Measurements from ENCODE around the gene FZD1.

FZD1 gene

GRCh38 chr7:91313113-91313512 lies 48.9 kb downstream of the FZD1 start:
- in situ Hi-C loops (cut with HindIII; ENCODE audit: low pct_unique_long_range_greater_than_20kb, low sequenced_read_pairs): no loop called here
- no peak for DNase-seq (ENCODE audit: low read depth in 1 of 2, low spot score in 1 of 2)
- no peak for TF ChIP-seq JUND (IDR thresholded peaks at IDR 0.05; ENCODE audit: low read depth)

DNA sequence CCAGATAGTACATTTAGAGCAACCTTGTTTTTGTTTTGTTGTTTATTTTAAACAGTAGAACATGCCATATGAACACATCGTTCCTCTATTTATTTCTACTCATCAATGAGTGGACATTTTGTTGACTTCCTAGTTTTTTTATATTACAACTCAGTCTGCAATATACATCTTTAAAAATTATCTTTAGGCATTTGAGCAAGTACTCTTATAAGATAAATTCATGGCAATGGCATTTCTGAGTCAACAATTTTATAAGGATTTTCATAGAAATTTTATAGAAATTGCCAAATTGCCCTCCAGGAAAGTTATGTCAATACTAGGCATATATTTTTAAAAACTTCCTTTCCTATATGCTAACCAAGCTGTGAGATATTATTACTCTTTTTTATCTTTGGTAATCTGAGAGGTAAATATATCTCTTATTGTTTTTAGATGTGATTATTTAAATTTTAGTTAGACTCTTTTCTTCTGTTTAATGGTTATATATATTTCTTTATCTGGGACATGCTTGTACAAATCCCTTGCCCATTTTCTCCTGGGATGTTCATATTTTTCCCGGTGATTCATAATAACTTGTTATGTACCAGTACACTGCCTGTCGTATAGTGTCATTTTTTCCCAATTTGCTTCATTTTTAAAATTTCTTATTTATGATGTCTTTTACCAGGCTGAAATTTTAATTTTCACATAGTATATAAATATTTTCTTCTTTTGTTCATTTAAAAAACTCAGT lies 50.5 kb downstream of the FZD1 start:
- TF ChIP-seq JUND (IDR thresholded peaks at IDR 0.05; ENCODE audit: low read depth): no peak
- in situ Hi-C loops (cut with HindIII; ENCODE audit: low pct_unique_long_range_greater_than_20kb, low sequenced_read_pairs): no loop called here
- DNase-seq (ENCODE audit: low read depth in 1 of 2, low spot score in 1 of 2): no peak

DNA sequence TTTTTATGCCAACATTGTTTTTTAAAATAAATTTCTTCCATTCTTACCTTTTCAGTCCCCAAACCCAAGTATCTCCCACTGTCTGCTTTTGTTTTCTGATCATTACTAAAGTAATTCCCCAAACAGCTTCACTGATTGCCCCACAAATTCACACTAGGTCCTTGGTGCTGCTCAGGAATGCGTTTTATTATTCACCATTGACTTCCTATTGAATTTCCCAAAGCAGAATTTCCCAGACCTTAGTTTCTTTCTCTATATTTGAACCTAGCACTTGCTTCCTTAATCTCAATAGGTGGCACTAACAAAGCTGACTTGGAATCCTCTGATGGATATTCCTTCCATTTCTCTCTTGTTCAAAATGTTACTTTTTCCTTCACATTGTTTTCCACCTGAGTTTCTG lies 52.2 kb downstream of the FZD1 start:
- TF ChIP-seq JUND (IDR thresholded peaks at IDR 0.05; ENCODE audit: low read depth): no peak
- in situ Hi-C loops (cut with HindIII; ENCODE audit: low pct_unique_long_range_greater_than_20kb, low sequenced_read_pairs): no loop called here
- no peak for DNase-seq (ENCODE audit: low read depth in 1 of 2, low spot score in 1 of 2)

DNA sequence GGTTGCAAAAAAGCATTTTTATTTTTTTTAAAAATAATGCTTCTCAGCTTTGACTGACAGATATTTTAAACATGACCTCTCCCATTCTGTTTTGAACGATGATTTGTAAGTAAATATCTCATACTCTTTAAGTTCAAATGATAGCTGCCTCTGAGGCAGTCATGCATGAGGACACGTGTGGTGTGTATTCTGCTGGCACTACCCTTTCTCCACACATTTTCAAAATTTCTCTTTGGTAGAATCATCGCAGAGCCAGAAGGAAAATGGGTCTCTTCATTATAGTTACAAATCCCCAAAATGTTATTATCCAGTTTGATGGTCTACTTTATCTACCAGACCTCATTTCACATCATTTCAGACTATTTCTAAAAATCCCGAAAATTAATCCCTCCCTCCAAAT lies 55.1 kb downstream of the FZD1 start:
- DNase-seq (ENCODE audit: low read depth in 1 of 2, low spot score in 1 of 2): no peak
- no peak for TF ChIP-seq JUND (IDR thresholded peaks at IDR 0.05; ENCODE audit: low read depth)
- in situ Hi-C loops (cut with HindIII; ENCODE audit: low pct_unique_long_range_greater_than_20kb, low sequenced_read_pairs): no loop called here

- no peak for TF ChIP-seq JUND (IDR thresholded peaks at IDR 0.05; ENCODE audit: low read depth)
- no peak for DNase-seq (ENCODE audit: low read depth in 1 of 2, low spot score in 1 of 2)
- in situ Hi-C loops (cut with HindIII; ENCODE audit: low pct_unique_long_range_greater_than_20kb, low sequenced_read_pairs): no loop called here
Observed at GRCh38 chr7:91320366-91321078, 56.3 kb downstream of the FZD1 start.
